DMS 273 (cell line): ENCODE data around the gene SSU72.
"Not testable (repeated sequence)": the region's sequence is repeated elsewhere in the genome, so short reads cannot be mapped to it uniquely, and the experiment has no call there.

Experiments used
- DNase-seq: peaks from one replicate; lab custom pipeline; 2025; ENCODE audit not compliant: unreplicated experiment; lab: John Stamatoyannopoulos, UW

The SSU72 gene

GRCh38 chr1:1529321-1529720, 45.3 kb downstream of the SSU72 start:
- no peak for DNase-seq

GRCh38 chr1:1528301-1529267, 46.1 kb downstream of the SSU72 start:
- DNase-seq = no peak

GRCh38 chr1:1527092-1527816, 47.4 kb downstream of the SSU72 start:
- no peak for DNase-seq

GRCh38 chr1:1526476-1526875, 48.2 kb downstream of the SSU72 start:
- DNase-seq = not testable (repeated sequence)

GRCh38 chr1:1524750-1525383, 49.8 kb downstream of the SSU72 start:
- not testable (repeated sequence) for DNase-seq

- not testable (repeated sequence) for DNase-seq
Observed at GRCh38 chr1:1523651-1524050, 51.0 kb downstream of the SSU72 start.

- not testable (repeated sequence) for DNase-seq
Observed at GRCh38 chr1:1523226-1523625, 51.4 kb downstream of the SSU72 start.

- not testable (repeated sequence) for DNase-seq
Observed at GRCh38 chr1:1522536-1522935, 52.1 kb downstream of the SSU72 start.

- DNase-seq = no peak
Observed at GRCh38 chr1:1521331-1521730, 53.3 kb downstream of the SSU72 start.

- DNase-seq = not testable (repeated sequence)
Observed at GRCh38 chr1:1519805-1520505, 54.7 kb downstream of the SSU72 start.

GRCh38 chr1:1518621-1519007, 56.0 kb downstream of the SSU72 start:
- not testable (repeated sequence) for DNase-seq

GRCh38 chr1:1517973-1518620, 56.6 kb downstream of the SSU72 start:
- DNase-seq = no peak

GRCh38 chr1:1516923-1517322, 57.7 kb downstream of the SSU72 start:
- not testable (repeated sequence) for DNase-seq

GRCh38 chr1:1514376-1514775, 60.3 kb downstream of the SSU72 start:
- DNase-seq = not testable (repeated sequence)

GRCh38 chr1:1513675-1514074, 61.0 kb downstream of the SSU72 start:
- DNase-seq = not testable (repeated sequence)

GRCh38 chr1:1512425-1512824, 62.2 kb downstream of the SSU72 start:
- not testable (repeated sequence) for DNase-seq

GRCh38 chr1:1511533-1512285, 63.0 kb downstream of the SSU72 start, which contains the start of gene ATAD3A:
Gene ATAD3A (plus strand): TSS chr1:1512162. CDS start chr1:1512269, 107 bp downstream.
- peak; percentile 92 for DNase-seq

GRCh38 chr1:1510912-1511532, 63.6 kb downstream of the SSU72 start:
- DNase-seq = no peak

- DNase-seq = not testable (repeated sequence)
Observed at GRCh38 chr1:1509465-1509850, 65.2 kb downstream of the SSU72 start.
